Endothelial cell of umbilical vein (primary cell): ENCODE results near the gene GYG1. TPM values are rescaled to one million over a fixed set of nuclear protein-coding genes. Genes with fewer than 3 reads are reported as not detected.

ENCODE experiments used
- BruUV-seq: library from RNA; stranded (reverse); fragments of 400-500 nt; replicated peaks from 2 replicates; lab custom pipeline; 2021; lab: Mats Ljungman, UMichigan
- CTCF ChIA-PET: fragments of 300-600, 350-600 bp; sonication (Branson Sonifier 250); formaldehyde crosslinking; loops from one replicate; lab custom pipeline; 2021; ENCODE audit warnings: antibody characterized with exemption, inconsistent platforms; lab: Charles Lee
- POLR2A ChIA-PET: fragments of 300-600, 350-600 bp; sonication (Branson Sonifier 250); formaldehyde crosslinking; loops from one replicate; lab custom pipeline; 2021; ENCODE audit warnings: antibody characterized with exemption, inconsistent platforms; lab: Charles Lee
- DNase-seq: peaks from one replicate; pipeline ENCODE4 v3.0.0-alpha.2; 2011; ENCODE audit warnings: low read depth, low spot score
- FAIRE-seq: peaks from 2 replicates; lab custom pipeline; 2011; peaks lifted over from hg19 to GRCh38; lab: Jason Lieb, UNC
- H2AFZ ChIP-seq: 2 replicates; pipeline ENCODE4 v1.6.0; 2012; ENCODE audit warnings: low read depth, low read length, control low read depth, inconsistent platforms
- H3K27ac ChIP-seq: 2 replicates; pipeline ENCODE4 v1.5.1; 2011; ENCODE audit warnings: low read depth, mild to moderate bottlenecking, control low read depth, low read length, moderate library complexity; ENCODE audit not compliant: insufficient read depth
- H3K27me3 ChIP-seq, 2 experiments: 2 replicates each; pipeline versions ENCODE4 v1.6.0 to v1.6.1; 2011; ENCODE audit warnings: low read length in 2 of 2, mixed read lengths in 1 of 2; ENCODE audit not compliant: control insufficient read depth in 2 of 2, insufficient read depth in 2 of 2
- H3K36me3 ChIP-seq, 2 experiments: 2 replicates in 1 of 2; 3 replicates in 1 of 2; pipeline ENCODE4 v1.5.1; 2011; ENCODE audit warnings: low read length in 2 of 2, mild to moderate bottlenecking in 1 of 2, moderate library complexity in 1 of 2; ENCODE audit not compliant: control insufficient read depth in 2 of 2, insufficient read depth in 2 of 2; ENCODE audit errors: extremely low read depth in 1 of 2
- H3K4me1 ChIP-seq: 3 replicates; pipeline ENCODE4 v1.5.1; 2011; ENCODE audit warnings: mild to moderate bottlenecking, low read length; ENCODE audit not compliant: control insufficient read depth, insufficient read depth; ENCODE audit errors: extremely low read depth
- H3K4me2 ChIP-seq: 2 replicates; pipeline ENCODE4 v1.6.1; 2011; ENCODE audit warnings: low read length, control low read depth, mixed read lengths; ENCODE audit not compliant: insufficient read depth
- H3K4me3 ChIP-seq, 3 experiments: fragments of 200-600 bp in 1 of 3; sonication (generic), shearing (Covaris generic) in 1 of 3; replicated peaks in 1 of 3; 2 replicates each; pipeline ENCODE4 v1.5.1; 2011 to 2016; ENCODE audit warnings: control low read depth in 3 of 3, low read length in 3 of 3, mild to moderate bottlenecking in 2 of 3, inconsistent platforms in 1 of 3, low read depth in 1 of 3, moderate library complexity in 1 of 3; ENCODE audit not compliant: insufficient read depth in 1 of 3
- H3K79me2 ChIP-seq: 2 replicates; pipeline ENCODE4 v1.6.0; 2012; ENCODE audit warnings: low read length, inconsistent platforms; ENCODE audit not compliant: control insufficient read depth, insufficient read depth
- H3K9ac ChIP-seq: replicated peaks from 2 replicates; pipeline ENCODE3; 2011; ENCODE audit warnings: low read length, control low read depth; ENCODE audit not compliant: insufficient read depth; ENCODE audit errors: extremely low read depth
- H3K9me1 ChIP-seq: replicated peaks from 3 replicates; pipeline ENCODE4 v1.6.0; 2011; ENCODE audit warnings: mild to moderate bottlenecking, low read length; ENCODE audit not compliant: control insufficient read depth, insufficient read depth; ENCODE audit errors: extremely low read depth
- H3K9me3 ChIP-seq: replicated peaks from 2 replicates; pipeline ENCODE4 v1.5.1; 2012; ENCODE audit warnings: low read length, inconsistent platforms; ENCODE audit not compliant: control insufficient read depth, insufficient read depth
- H4K20me1 ChIP-seq: replicated peaks from 2 replicates; pipeline ENCODE3; 2011; ENCODE audit warnings: mild to moderate bottlenecking, low read length; ENCODE audit not compliant: control insufficient read depth, insufficient read depth; ENCODE audit errors: extremely low read depth
- EZH2 ChIP-seq: IDR thresholded peaks from 2 replicates; pipeline ENCODE4 v1.6.1; 2012; ENCODE audit warnings: borderline replicate concordance, low read depth, mild to moderate bottlenecking, moderate library complexity, low read length, inconsistent platforms; ENCODE audit not compliant: severe bottlenecking
- FOS ChIP-seq: IDR thresholded peaks from 2 replicates; pipeline ENCODE4 v1.6.1; 2011; ENCODE audit warnings: mild to moderate bottlenecking, low read length, moderate library complexity, borderline replicate concordance; ENCODE audit not compliant: insufficient read depth
- GATA2 ChIP-seq: IDR thresholded peaks from 2 replicates; pipeline ENCODE4 v1.7.0; 2011; ENCODE audit warnings: low read depth, mild to moderate bottlenecking, moderate library complexity, mixed read lengths, low read length; ENCODE audit not compliant: insufficient read length, insufficient read depth
- JUN ChIP-seq: IDR thresholded peaks from 2 replicates; pipeline ENCODE4 v1.6.1; 2011; ENCODE audit warnings: borderline replicate concordance, low read depth; ENCODE audit not compliant: insufficient read length, insufficient read depth
- MYC ChIP-seq: IDR thresholded peaks from one replicate; pipeline ENCODE4 v1.6.1; 2011; ENCODE audit warnings: mild to moderate bottlenecking, low read depth, low read length
- POLR2A ChIP-seq: IDR thresholded peaks from 2 replicates; pipeline ENCODE4 v1.6.1; 2012; ENCODE audit warnings: low read depth, mild to moderate bottlenecking, control low read depth, low read length
- POLR2AphosphoS5 ChIP-seq: IDR thresholded peaks from 2 replicates; pipeline ENCODE4 v1.6.1; 2012; ENCODE audit warnings: low read depth, mild to moderate bottlenecking, control low read depth, low read length, moderate library complexity; ENCODE audit not compliant: insufficient read depth
- dilution Hi-C: fragments of 300-500 bp; cut with MboI; formaldehyde crosslinking; loops from one replicate; pipeline ENCODE4 v1.15.0; 2019; ENCODE audit warnings: low sequenced_read_pairs; ENCODE audit not compliant: extremely low pct_ligation_motif_present
- intact Hi-C: fragments of 100-400 bp; cut with micrococcal nuclease; formaldehyde crosslinking; loops from one replicate; pipeline ENCODE4 v1.10.0; 2022
- polyA plus RNA-seq, 4 experiments: library from polyadenylated mRNA; depleted of rRNA in 3 of 4; stranded (reverse) in 3 of 4; unstranded in 1 of 4; fragments of >200 nt; gene quantifications; 2 replicates each; pipeline versions ENCODE4 v1.2.1 to v1.2.3, GENCODE V29; 2011 to 2012; ENCODE audit warnings: missing spikeins in 1 of 4
- total RNA-seq: library from RNA; stranded (reverse); gene quantifications from 2 replicates; pipeline ENCODE4 v1.2.3, GENCODE V29; 2021
- TF ChIP-seq, protein P1 (sequence below): IDR thresholded peaks from 2 replicates; pipeline ENCODE4 v1.6.1; 2011; ENCODE audit not compliant: insufficient read depth, insufficient read length
- TF ChIP-seq, protein P2 (sequence below), 2 donors: IDR thresholded peaks; 1 replicate in 1 of 2; 2 replicates in 1 of 2; pipeline ENCODE4 v1.5.1; 2011; ENCODE audit warnings: low read length in 2 of 2, mild to moderate bottlenecking in 2 of 2, moderate library complexity in 2 of 2, control low read depth in 1 of 2, inconsistent platforms in 1 of 2, low read depth in 1 of 2; ENCODE audit not compliant: insufficient read depth in 1 of 2; ENCODE audit errors: extremely low read depth in 1 of 2

Gene GYG1
- total and polyA plus RNA-seq, 2 donors (not counting 3 experiments of a cell fraction or from before 2014, with no cell fraction given) = 24.7 to 58.5 TPM

GRCh38 chr3:148954981-148955380, 36.4 kb upstream of the GYG1 start:
- ChIA-PET CTCF (interaction anchor here (0.5 to 5.6 kb wide), 72 partner anchors 7 to 1229 kb away, joined by 3 to 136 read pairs (median 4); partner anchors contain the start of genes CPA3, GYG1, HLTF and HPS3), POLR2A (interaction anchor here (0.6 to 1.1 kb wide), 5 partner anchors 36 to 417 kb away, joined by 3 to 5 read pairs (median 4); partner anchors contain the start of genes GYG1 and HPS3)
- dilution Hi-C loops = no loop called here
- no peaks in the 10 kb centered on the region for H3K9me1 ChIP-seq
- no peak overlapping the region for H3K4me3 ChIP-seq
- H3K27ac ChIP-seq = no peak overlapping the region
- H3K4me2 ChIP-seq = no peak overlapping the region
- H2AFZ ChIP-seq = no peak overlapping the region
- H3K36me3 ChIP-seq = no peaks in the 10 kb centered on the region
- intact Hi-C loops = loop anchor here (1.0 to 10.0 kb wide), 7 partner anchors 130 to 534 kb away; partner anchors contain the start of genes HLTF, TM4SF1 and TM4SF18
- H3K9me3 ChIP-seq = no peaks in the 10 kb centered on the region
- H3K4me1 ChIP-seq = peaks cover 4% of the 10 kb centered on the region
- no peak overlapping the region for H3K9ac ChIP-seq
- TF ChIP-seq, protein P1, sequence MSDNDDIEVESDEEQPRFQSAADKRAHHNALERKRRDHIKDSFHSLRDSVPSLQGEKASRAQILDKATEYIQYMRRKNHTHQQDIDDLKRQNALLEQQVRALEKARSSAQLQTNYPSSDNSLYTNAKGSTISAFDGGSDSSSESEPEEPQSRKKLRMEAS = no peak
- TF ChIP-seq, protein P2, sequence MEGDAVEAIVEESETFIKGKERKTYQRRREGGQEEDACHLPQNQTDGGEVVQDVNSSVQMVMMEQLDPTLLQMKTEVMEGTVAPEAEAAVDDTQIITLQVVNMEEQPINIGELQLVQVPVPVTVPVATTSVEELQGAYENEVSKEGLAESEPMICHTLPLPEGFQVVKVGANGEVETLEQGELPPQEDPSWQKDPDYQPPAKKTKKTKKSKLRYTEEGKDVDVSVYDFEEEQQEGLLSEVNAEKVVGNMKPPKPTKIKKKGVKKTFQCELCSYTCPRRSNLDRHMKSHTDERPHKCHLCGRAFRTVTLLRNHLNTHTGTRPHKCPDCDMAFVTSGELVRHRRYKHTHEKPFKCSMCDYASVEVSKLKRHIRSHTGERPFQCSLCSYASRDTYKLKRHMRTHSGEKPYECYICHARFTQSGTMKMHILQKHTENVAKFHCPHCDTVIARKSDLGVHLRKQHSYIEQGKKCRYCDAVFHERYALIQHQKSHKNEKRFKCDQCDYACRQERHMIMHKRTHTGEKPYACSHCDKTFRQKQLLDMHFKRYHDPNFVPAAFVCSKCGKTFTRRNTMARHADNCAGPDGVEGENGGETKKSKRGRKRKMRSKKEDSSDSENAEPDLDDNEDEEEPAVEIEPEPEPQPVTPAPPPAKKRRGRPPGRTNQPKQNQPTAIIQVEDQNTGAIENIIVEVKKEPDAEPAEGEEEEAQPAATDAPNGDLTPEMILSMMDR (IDR thresholded peaks at IDR 0.05; ENCODE audit: extremely low read depth in 1 of 2, insufficient read depth in 1 of 2, low read depth in 1 of 2, low read length in 2 of 2) = no peak
- no peak for TF ChIP-seq MYC
- no peak for TF ChIP-seq JUN
- TF ChIP-seq POLR2AphosphoS5 = no peak
- no peak for TF ChIP-seq POLR2A
- TF ChIP-seq EZH2 = no peak
- no peak for TF ChIP-seq GATA2
- no peak for TF ChIP-seq FOS
- H4K20me1 ChIP-seq = no peaks in the 10 kb centered on the region
- H3K79me2 ChIP-seq = no peaks in the 10 kb centered on the region
- no peak for DNase-seq
- BruUV-seq = no TSS peak
- no peak for FAIRE-seq
- no peaks in the 10 kb centered on the region for H3K27me3 ChIP-seq
